Measurements from ENCODE around the gene FAM149B1.
A peak's percentile ranks its signal among the peaks of the same experiment; 100 is the strongest.
"Not testable (repeated sequence)": the region's sequence is repeated elsewhere in the genome, so short reads cannot be mapped to it uniquely, and the experiment has no call there.

FAM149B1 gene

DNA sequence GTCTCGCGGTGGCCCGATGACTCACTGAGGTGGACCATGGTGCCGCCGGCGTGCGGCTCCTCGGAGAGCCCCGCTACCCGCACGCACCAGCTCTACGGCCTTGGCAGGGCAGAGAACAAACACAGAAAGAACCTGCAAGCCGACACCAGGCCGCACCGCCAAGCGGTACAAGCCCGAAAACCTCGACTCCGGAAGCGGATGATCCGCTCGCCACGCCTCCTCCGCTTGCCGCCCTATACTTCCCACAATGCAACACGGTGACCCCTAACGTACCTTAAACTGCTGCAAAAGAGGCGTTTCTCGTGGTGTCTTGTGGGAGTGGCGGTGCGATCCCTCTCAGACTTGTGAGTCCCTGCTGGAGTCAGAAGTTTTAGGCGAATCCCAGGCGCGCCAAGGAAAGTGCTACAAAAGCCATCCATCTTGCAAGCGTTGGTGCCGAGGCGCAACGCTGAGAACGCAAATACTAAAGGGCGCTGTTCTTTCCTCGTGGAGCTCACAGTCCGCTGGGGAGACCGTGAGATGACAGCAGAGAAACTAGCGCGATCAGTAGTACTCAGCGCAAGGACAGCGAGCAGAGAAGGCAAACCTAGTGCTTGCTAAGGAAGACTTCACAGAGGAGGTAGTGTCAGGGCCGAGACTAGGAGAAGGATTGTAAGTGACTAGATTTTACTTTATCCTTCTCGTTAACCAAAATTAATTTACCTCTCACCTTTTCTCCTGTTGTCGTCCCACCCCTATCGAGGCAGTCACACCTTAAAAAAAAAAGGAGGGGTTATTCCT, 84.7 kb downstream of the FAM149B1 start, which contains the start of gene MRPS16:
TSS of gene MRPS16 (minus strand) at position 200 of the 780 bp plus-strand sequence. CDS start at position 38, 162 bp downstream.
- H2AK5ac ChIP-seq (ENCODE audit: low read depth, low read length), result no peak within 1 kb of the TSS
- WGBS, 2 donors (ENCODE audit: extremely low coverage in 2 of 2, insufficient read length in 2 of 2, insufficient replicate concordance in 1 of 2), result no CpG with 5 or more reads among the region's 51 CpGs
- H2AFZ ChIP-seq (ENCODE audit: low read length), result peak within 1 kb of the TSS; percentile 86
- H2BK120ac ChIP-seq (ENCODE audit: low read depth, low read length), result no peak within 1 kb of the TSS
- H4K8ac ChIP-seq (ENCODE audit: low read depth, low read length), result no peak within 1 kb of the TSS
- H3K23ac ChIP-seq (ENCODE audit: low read depth, low read length, poor library complexity), result peak within 1 kb of the TSS; percentile 76
- H3K4ac ChIP-seq (ENCODE audit: low read length), result no peak within 1 kb of the TSS
- H3K36me3 ChIP-seq (replicated peaks in 1 of 2; ENCODE audit: control insufficient read depth in 2 of 2, insufficient read depth in 2 of 2, low read length in 2 of 2), result peaks cover 12 to 47% of the 10 kb centered on the region in 2 donors
- peak within 1 kb of the TSS; percentile 86 for H3K4me2 ChIP-seq (ENCODE audit: insufficient read depth, low read length, poor library complexity, severe bottlenecking)
- peak within 1 kb of the TSS; percentile 79 for H3K27ac ChIP-seq (replicated peaks; ENCODE audit: low read length)
- peak within 1 kb of the TSS; percentile 80 to 84 for H3K4me3 ChIP-seq (ENCODE audit: low read length in 2 of 2)
- peaks cover 2% of the 10 kb centered on the region for H3K79me1 ChIP-seq (ENCODE audit: low read depth, low read length)
- H4K91ac ChIP-seq (ENCODE audit: low read depth, low read length, poor library complexity), result no peak within 1 kb of the TSS
- H2BK15ac ChIP-seq (ENCODE audit: low read length), result no peak within 1 kb of the TSS
- peak within 1 kb of the TSS; percentile 2 for H3K14ac ChIP-seq (ENCODE audit: low read length)
- H3K9me3 ChIP-seq (replicated peaks in 1 of 2; ENCODE audit: control insufficient read depth in 2 of 2, insufficient read depth in 1 of 2, low read depth in 1 of 2, low read length in 2 of 2), result no peaks in the 10 kb centered on the region
- no peaks in the 10 kb centered on the region for H3K27me3 ChIP-seq (ENCODE audit: control insufficient read depth in 3 of 3, insufficient read depth in 3 of 3, low read depth in 1 of 3, low read length in 3 of 3)
- peak; percentile 92 for DNase-seq (ENCODE audit: low spot score)
- no peak within 1 kb of the TSS for H2BK12ac ChIP-seq (ENCODE audit: low read length)
- H3K9ac ChIP-seq (ENCODE audit: low read depth, low read length, poor library complexity), result peak within 1 kb of the TSS; percentile 92
- H3K4me1 ChIP-seq (ENCODE audit: control insufficient read depth in 2 of 2, insufficient read depth in 1 of 2, low read depth in 1 of 2, low read length in 2 of 2), result peaks cover 7 to 14% of the 10 kb centered on the region in 2 donors
- H3K18ac ChIP-seq (ENCODE audit: low read length), result peak within 1 kb of the TSS; percentile 81
- peak within 1 kb of the TSS; percentile 68 for H2BK5ac ChIP-seq (ENCODE audit: low read length)

- H3K4me1 ChIP-seq (ENCODE audit: control insufficient read depth in 2 of 2, insufficient read depth in 1 of 2, low read depth in 1 of 2, low read length in 2 of 2), result peaks cover 5 to 11% of the 10 kb centered on the region in 2 donors
- no peak overlapping the region for H4K91ac ChIP-seq (ENCODE audit: low read depth, low read length, poor library complexity)
- no peak overlapping the region for H2BK5ac ChIP-seq (ENCODE audit: low read length)
- H3K18ac ChIP-seq (ENCODE audit: low read length), result no peak overlapping the region
- no peak overlapping the region for H2BK120ac ChIP-seq (ENCODE audit: low read depth, low read length)
- no peaks in the 10 kb centered on the region for H3K27me3 ChIP-seq (ENCODE audit: control insufficient read depth in 3 of 3, insufficient read depth in 3 of 3, low read depth in 1 of 3, low read length in 3 of 3)
- H3K4me3 ChIP-seq (ENCODE audit: low read length in 2 of 2), result peak overlapping the region; percentile 80 to 84
- H3K9me3 ChIP-seq (replicated peaks in 1 of 2; ENCODE audit: control insufficient read depth in 2 of 2, insufficient read depth in 1 of 2, low read depth in 1 of 2, low read length in 2 of 2), result no peaks in the 10 kb centered on the region
- WGBS, 2 donors (ENCODE audit: extremely low coverage in 2 of 2, insufficient read length in 2 of 2, insufficient replicate concordance in 1 of 2), result no CpG with 5 or more reads among the region's 4 CpGs
- no peak overlapping the region for H3K9ac ChIP-seq (ENCODE audit: low read depth, low read length, poor library complexity)
- peaks cover 9 to 41% of the 10 kb centered on the region in 2 donors for H3K36me3 ChIP-seq (replicated peaks in 1 of 2; ENCODE audit: control insufficient read depth in 2 of 2, insufficient read depth in 2 of 2, low read length in 2 of 2)
- H2AK5ac ChIP-seq (ENCODE audit: low read depth, low read length), result no peak overlapping the region
- no peak overlapping the region for H4K8ac ChIP-seq (ENCODE audit: low read depth, low read length)
- H2BK15ac ChIP-seq (ENCODE audit: low read length), result no peak overlapping the region
- H3K79me1 ChIP-seq (ENCODE audit: low read depth, low read length), result peaks cover 2% of the 10 kb centered on the region
- H3K27ac ChIP-seq (replicated peaks; ENCODE audit: low read length), result no peak overlapping the region
- no peak overlapping the region for H3K4ac ChIP-seq (ENCODE audit: low read length)
- peak overlapping the region; percentile 62 for H3K4me2 ChIP-seq (ENCODE audit: insufficient read depth, low read length, poor library complexity, severe bottlenecking)
- H3K14ac ChIP-seq (ENCODE audit: low read length), result no peak overlapping the region
- no peak overlapping the region for H3K23ac ChIP-seq (ENCODE audit: low read depth, low read length, poor library complexity)
- DNase-seq (ENCODE audit: low spot score), result no peak
- no peak overlapping the region for H2BK12ac ChIP-seq (ENCODE audit: low read length)
- peak overlapping the region; percentile 86 for H2AFZ ChIP-seq (ENCODE audit: low read length)
Observed at GRCh38 chr10:73253225-73253555, 85.3 kb downstream of the FAM149B1 start.

DNA sequence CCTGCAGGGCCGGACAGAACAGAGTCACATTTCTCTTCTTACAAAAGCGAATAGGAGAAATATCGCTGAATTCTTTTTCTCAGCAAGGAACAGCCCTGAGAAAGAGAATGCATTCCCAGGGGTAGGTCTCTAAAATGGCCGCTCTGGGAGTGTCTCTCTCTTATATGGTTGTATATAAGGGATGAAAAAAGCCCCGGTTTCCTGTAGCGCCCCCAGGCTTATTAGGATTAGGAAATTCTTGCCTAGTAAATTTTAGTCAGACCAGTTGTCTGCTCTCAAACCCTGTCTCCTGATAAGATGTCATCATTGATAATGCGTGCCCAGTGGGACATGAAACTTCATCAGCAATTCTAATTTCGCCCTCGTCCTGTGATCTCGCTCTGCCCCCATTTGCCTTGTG, 90.7 kb downstream of the FAM149B1 start:
- DNase-seq (ENCODE audit: low spot score); H4K8ac ChIP-seq (ENCODE audit: low read depth, low read length); H2AK5ac ChIP-seq (ENCODE audit: low read depth, low read length); H3K79me1 ChIP-seq (ENCODE audit: low read depth, low read length); H3K27me3 ChIP-seq (ENCODE audit: control insufficient read depth in 3 of 3, insufficient read depth in 3 of 3, low read depth in 1 of 3, low read length in 3 of 3); H2BK12ac ChIP-seq (ENCODE audit: low read length); H4K91ac ChIP-seq (ENCODE audit: low read depth, low read length, poor library complexity); H3K4me3 ChIP-seq (ENCODE audit: low read length in 2 of 2); H3K36me3 ChIP-seq (replicated peaks in 1 of 2; ENCODE audit: control insufficient read depth in 2 of 2, insufficient read depth in 2 of 2, low read length in 2 of 2); H3K18ac ChIP-seq (ENCODE audit: low read length); H3K4me2 ChIP-seq (ENCODE audit: insufficient read depth, low read length, poor library complexity, severe bottlenecking); H2AFZ ChIP-seq (ENCODE audit: low read length); H3K9ac ChIP-seq (ENCODE audit: low read depth, low read length, poor library complexity); H3K9me3 ChIP-seq (replicated peaks in 1 of 2; ENCODE audit: control insufficient read depth in 2 of 2, insufficient read depth in 1 of 2, low read depth in 1 of 2, low read length in 2 of 2); H3K23ac ChIP-seq (ENCODE audit: low read depth, low read length, poor library complexity); H3K4me1 ChIP-seq (ENCODE audit: control insufficient read depth in 2 of 2, insufficient read depth in 1 of 2, low read depth in 1 of 2, low read length in 2 of 2); H2BK5ac ChIP-seq (ENCODE audit: low read length); H3K27ac ChIP-seq (replicated peaks; ENCODE audit: low read length); H3K14ac ChIP-seq (ENCODE audit: low read length); H3K4ac ChIP-seq (ENCODE audit: low read length); H2BK15ac ChIP-seq (ENCODE audit: low read length); H2BK120ac ChIP-seq (ENCODE audit: low read depth, low read length): not testable (repeated sequence)
- no CpG with 5 or more reads among the region's 10 CpGs for WGBS, 2 donors (ENCODE audit: extremely low coverage in 2 of 2, insufficient read length in 2 of 2, insufficient replicate concordance in 1 of 2)

DNA sequence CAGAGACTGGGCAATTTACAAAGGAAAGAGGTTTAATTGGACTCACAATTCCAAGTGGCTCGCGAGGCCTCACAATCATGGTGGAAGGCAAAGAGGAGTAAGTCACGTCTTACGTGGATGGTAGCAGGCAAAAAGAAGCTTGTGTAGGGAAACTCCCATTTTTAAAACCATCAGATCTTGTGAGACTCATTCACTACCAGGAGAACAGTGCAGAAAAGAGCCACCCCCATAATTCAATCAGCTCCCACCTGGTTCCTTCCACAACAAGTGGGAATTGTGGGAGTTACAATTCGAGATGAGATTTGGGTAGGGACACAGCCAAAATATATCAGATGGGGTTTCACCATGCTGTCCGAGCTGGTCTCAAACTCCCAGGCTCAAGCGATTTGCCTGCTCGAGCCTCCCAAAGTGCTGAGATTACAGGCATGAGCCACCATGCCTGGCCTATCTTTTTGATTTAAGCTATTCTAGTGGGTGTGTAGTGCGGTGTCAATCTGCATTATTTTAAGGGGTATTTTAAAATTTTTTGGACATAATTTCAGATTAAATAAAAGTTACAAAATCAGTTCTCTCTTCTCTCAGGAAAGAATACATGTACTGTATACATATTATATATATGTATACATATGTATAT, 93.6 kb downstream of the FAM149B1 start:
- no peak overlapping the region for H2AK5ac ChIP-seq (ENCODE audit: low read depth, low read length)
- no peak overlapping the region for H3K4me3 ChIP-seq (ENCODE audit: low read length in 2 of 2)
- no peak overlapping the region for H3K4me2 ChIP-seq (ENCODE audit: insufficient read depth, low read length, poor library complexity, severe bottlenecking)
- no peaks in the 10 kb centered on the region for H3K9me3 ChIP-seq (replicated peaks in 1 of 2; ENCODE audit: control insufficient read depth in 2 of 2, insufficient read depth in 1 of 2, low read depth in 1 of 2, low read length in 2 of 2)
- H2BK120ac ChIP-seq (ENCODE audit: low read depth, low read length), result no peak overlapping the region
- no peak for DNase-seq (ENCODE audit: low spot score)
- no peak overlapping the region for H3K14ac ChIP-seq (ENCODE audit: low read length)
- no peak overlapping the region for H4K91ac ChIP-seq (ENCODE audit: low read depth, low read length, poor library complexity)
- no peak overlapping the region for H2AFZ ChIP-seq (ENCODE audit: low read length)
- no peak overlapping the region for H2BK15ac ChIP-seq (ENCODE audit: low read length)
- no peak overlapping the region for H4K8ac ChIP-seq (ENCODE audit: low read depth, low read length)
- H3K27ac ChIP-seq (replicated peaks; ENCODE audit: low read length), result no peak overlapping the region
- WGBS, 2 donors (ENCODE audit: extremely low coverage in 2 of 2, insufficient read length in 2 of 2, insufficient replicate concordance in 1 of 2), result no CpG with 5 or more reads among the region's 9 CpGs
- no peak overlapping the region for H3K9ac ChIP-seq (ENCODE audit: low read depth, low read length, poor library complexity)
- H3K4me1 ChIP-seq (ENCODE audit: control insufficient read depth in 2 of 2, insufficient read depth in 1 of 2, low read depth in 1 of 2, low read length in 2 of 2), result no peaks in the 10 kb centered on the region
- H3K36me3 ChIP-seq (replicated peaks in 1 of 2; ENCODE audit: control insufficient read depth in 2 of 2, insufficient read depth in 2 of 2, low read length in 2 of 2), result no peaks in the 10 kb centered on the region
- H3K79me1 ChIP-seq (ENCODE audit: low read depth, low read length), result no peaks in the 10 kb centered on the region
- H3K27me3 ChIP-seq (ENCODE audit: control insufficient read depth in 3 of 3, insufficient read depth in 3 of 3, low read depth in 1 of 3, low read length in 3 of 3), result no peaks in the 10 kb centered on the region
- no peak overlapping the region for H3K23ac ChIP-seq (ENCODE audit: low read depth, low read length, poor library complexity)
- H3K4ac ChIP-seq (ENCODE audit: low read length), result no peak overlapping the region
- H3K18ac ChIP-seq (ENCODE audit: low read length), result no peak overlapping the region
- no peak overlapping the region for H2BK12ac ChIP-seq (ENCODE audit: low read length)
- no peak overlapping the region for H2BK5ac ChIP-seq (ENCODE audit: low read length)

Data from neuronal stem cell (in vitro differentiated cells).